Activated gamma-delta T cell treated with anti-CD3 and anti-CD28 coated beads, Interleukin-2, amount 50 U/mL, for 16 hours (primary cell): ENCODE data around the gene CLCN2.

Experiments used
- DNase-seq: peaks from one replicate; pipeline ENCODE4 v3.0.0-alpha.2; 2020; ENCODE audit warnings: low read depth

The CLCN2 gene

DNA sequence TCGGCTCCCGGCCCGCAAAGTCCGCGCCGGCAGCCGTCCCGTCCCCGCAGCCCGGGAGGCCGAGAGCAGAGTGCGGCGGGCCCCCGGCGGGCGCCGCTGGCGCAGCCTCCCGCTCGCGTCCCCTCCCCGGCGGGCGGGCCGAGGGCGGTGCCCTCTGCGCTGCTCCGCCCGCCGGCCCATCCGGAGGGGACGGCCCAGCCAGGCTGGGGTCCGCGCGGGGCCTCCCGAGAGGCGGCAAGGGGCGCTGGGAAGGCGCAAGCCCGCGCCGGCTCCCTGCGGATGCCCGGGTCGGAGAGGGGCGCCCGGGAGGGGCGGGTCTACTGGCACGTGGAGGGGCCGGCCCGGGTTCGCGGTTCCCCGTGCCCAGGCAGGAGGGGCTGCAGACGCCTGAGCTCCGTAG lies at the start of gene CLCN2, which contains the start of gene POLR2H:
Gene CLCN2, minus strand, starts transcription at position 74 of the 400 bp plus-strand sequence. CDS start 126 bp downstream, outside the sequence.
Gene POLR2H, plus strand, starts transcription at position 179 of the 400 bp plus-strand sequence. CDS start 1,783 bp downstream, outside the sequence.
- DNase-seq, result no peak

DNA sequence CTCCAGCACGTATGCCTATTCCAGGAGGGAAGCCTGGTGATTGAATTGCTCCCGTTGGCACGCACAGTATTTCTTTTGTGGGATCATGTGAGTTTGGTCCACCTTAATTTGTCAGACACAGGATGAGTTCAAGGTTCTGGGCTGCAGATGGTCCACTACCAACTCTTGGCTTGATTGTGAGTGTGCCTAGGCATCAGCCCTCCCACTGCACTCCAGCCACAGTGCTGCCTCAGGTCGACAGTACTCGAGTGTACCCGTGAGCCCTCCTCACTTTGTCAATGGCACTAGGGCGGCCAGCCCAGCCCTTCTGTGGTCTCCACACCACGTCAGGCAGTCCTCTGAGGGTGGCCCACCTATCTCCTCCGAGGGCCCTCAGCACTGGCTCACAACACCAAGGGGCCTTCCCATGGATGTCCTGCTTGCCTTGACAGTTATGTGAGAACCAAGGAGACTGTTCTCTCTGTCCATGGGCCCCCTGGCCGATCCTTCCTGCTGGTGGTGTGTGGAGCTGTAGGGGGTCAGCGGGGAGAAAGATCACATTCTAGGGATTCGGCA lies 48.6 kb upstream of the CLCN2 start:
- DNase-seq, result no peak

GRCh38 chr3:184409331-184409926 lies 48.0 kb upstream of the CLCN2 start:
- DNase-seq, result no peak

GRCh38 chr3:184405075-184406030 lies 43.9 kb upstream of the CLCN2 start:
- DNase-seq, result no peak

- no peak for DNase-seq
These were observed 38.0 kb upstream of the CLCN2 start for GRCh38 chr3:184399410-184399809.

DNA sequence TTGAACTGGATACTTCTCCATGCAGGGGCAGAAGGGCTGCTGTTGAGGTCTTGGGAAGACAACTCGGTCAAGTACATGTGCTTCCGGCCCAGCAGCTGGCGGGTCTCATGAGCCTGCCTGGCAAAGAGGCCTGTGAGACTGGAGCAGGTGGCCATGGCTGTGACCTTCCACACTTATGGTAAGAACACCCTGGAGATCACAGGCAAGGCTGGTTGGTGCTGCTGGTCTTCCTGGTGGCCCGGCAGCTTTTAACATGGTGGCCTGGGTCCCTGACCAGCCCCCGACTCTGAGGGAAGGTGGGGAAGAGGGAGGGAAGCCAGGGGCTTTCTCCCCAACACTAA lies 33.9 kb upstream of the CLCN2 start:
- DNase-seq, result no peak

GRCh38 chr3:184391266-184391665 lies 29.9 kb upstream of the CLCN2 start:
- DNase-seq, result no peak

GRCh38 chr3:184389935-184390528 lies 28.6 kb upstream of the CLCN2 start:
- no peak for DNase-seq

DNA sequence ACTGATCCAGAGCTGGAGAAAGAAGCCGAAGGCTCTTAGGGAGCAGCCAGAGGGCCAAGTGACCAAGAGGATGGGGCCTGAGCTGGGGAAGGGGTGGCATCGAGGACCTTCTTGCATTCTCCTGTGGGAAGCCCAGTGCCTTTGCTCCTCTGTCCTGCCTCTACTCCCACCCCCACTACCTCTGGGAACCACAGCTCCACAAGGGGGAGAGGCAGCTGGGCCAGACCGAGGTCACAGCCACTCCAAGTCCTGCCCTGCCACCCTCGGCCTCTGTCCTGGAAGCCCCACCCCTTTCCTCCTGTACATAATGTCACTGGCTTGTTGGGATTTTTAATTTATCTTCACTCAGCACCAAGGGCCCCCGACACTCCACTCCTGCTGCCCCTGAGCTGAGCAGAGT lies 28.0 kb upstream of the CLCN2 start:
- no peak for DNase-seq

DNA sequence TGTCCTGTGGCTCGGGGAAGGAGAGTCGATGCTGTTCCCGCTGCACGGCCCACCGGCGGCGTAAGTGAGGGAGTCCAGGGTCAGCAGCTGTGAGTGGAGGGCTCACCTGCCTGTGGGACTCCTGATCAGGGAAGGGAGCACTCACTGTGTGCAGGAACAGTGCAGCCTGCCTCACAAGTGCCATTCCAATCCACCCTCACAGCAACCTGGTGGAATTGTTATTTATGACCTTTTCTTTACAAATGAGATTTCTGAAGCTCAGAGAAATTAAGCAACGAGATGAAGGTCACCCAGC lies 27.5 kb upstream of the CLCN2 start:
- DNase-seq, result no peak

GRCh38 chr3:184388164-184388935 lies 26.9 kb upstream of the CLCN2 start:
- DNase-seq, result no peak

DNA sequence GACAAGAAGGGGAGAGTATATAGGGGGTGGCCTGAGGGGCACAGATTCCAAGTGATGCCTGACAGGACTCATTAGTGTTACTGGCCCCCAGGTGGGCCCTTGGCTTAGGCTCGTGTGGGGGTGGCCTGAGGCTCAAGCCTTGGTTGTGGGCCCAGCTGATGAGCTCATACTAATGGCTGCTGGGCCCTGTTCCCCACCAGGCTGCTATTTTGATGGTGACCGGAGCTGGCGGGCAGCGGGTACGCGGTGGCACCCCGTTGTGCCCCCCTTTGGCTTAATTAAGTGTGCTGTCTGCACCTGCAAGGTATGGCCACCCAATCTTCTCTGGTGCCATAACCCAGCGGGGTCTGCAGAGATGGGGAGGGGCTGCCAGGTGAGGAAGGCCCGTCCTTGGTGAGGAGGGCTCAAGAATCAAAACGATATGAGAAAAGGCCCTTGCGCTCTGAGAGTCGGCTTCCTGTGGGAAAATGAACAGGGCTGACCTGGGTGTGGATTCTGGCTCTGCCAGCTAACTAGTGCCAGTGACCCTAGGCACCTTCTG lies 25.8 kb upstream of the CLCN2 start:
- DNase-seq, result no peak

DNA sequence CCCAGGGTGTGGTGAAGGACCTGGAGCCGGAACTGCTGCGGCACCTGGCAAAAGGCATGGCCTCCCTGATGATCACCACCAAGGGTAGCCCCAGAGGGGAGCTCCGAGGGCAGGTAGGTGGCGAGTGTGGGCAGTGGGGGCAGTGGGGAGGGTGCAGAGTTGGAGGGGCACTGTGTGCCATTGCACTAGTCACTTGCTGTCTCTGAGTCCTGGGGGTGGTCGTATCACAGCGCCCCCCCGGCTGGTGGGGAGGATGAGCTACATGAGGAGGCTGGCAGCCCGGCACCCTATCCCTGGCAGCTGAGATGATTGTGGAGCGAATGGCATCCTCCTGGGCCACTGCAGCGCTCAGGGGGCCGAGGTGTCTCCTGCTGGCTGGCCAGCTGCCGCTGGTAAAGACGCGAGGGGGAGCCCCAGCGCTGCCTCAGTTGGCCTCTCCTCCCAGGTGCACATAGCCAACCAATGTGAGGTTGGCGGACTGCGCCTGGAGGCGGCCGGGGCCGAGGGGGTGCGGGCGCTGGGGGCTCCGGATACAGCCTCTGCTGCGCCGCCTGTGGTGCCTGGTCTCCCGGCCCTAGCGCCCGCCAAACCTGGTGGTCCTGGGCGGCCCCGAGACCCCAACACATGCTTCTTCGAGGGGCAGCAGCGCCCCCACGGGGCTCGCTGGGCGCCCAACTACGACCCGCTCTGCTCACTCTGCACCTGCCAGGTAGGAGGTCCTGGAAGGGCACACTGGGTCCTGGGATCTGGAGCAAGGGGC lies 24.8 kb upstream of the CLCN2 start:
- no peak for DNase-seq

DNA sequence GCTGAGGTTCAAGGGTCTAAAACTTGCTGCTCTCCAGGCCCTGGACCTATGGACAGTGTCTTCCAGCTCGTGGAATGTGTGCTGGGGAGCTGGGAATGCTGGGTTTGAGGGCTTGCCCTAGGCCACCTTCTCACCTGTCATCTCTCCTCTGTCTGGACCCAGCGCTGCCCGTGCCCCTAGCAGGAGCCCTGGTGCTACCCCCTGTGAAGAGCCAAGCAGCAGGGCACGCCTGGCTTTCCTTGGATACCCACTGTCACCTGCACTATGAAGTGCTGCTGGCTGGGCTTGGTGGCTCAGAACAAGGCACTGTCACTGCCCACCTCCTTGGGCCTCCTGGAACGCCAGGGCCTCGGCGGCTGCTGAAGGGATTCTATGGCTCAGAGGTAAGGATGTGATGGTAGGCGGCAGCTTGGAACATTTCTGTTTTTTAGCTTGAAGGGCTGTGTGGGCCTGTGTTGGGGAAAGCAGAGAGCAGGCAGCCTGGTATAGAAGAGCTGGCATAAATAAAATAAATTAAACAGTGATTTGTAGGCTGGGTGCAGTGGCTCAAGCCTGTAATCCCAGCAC lies 23.5 kb upstream of the CLCN2 start:
- no peak for DNase-seq

GRCh38 chr3:184384342-184384741 lies 22.9 kb upstream of the CLCN2 start:
- DNase-seq, result no peak

DNA sequence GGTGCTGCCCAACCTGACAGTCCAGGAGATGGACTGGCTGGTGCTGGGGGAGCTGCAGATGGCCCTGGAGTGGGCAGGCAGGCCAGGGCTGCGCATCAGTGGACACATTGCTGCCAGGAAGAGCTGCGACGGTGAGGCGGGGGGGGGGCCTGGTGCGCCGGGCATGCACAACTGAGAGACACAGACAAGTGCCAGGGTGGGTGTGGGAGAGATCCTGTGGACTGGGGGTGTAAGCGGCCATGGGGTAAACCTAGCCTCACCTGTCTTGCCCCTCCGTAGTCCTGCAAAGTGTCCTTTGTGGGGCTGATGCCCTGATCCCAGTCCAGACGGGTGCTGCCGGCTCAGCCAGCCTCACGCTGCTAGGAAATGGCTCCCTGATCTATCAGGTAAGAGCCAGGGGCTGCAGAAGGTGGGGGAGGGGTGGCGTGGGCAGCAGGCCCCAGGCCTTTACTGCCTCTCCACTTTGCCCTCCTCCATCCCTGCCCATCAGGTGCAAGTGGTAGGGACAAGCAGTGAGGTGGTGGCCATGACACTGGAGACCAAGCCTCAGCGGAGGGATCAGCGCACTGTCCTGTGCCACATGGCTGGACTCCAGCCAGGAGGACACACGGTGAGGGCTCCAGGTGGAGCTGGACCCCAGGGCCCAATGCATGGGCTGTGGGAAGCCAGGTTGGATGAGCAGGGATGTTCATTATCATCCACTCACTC lies 21.8 kb upstream of the CLCN2 start:
- no peak for DNase-seq

- no peak for DNase-seq
These were observed 21.1 kb upstream of the CLCN2 start for GRCh38 chr3:184382326-184383032.

DNA sequence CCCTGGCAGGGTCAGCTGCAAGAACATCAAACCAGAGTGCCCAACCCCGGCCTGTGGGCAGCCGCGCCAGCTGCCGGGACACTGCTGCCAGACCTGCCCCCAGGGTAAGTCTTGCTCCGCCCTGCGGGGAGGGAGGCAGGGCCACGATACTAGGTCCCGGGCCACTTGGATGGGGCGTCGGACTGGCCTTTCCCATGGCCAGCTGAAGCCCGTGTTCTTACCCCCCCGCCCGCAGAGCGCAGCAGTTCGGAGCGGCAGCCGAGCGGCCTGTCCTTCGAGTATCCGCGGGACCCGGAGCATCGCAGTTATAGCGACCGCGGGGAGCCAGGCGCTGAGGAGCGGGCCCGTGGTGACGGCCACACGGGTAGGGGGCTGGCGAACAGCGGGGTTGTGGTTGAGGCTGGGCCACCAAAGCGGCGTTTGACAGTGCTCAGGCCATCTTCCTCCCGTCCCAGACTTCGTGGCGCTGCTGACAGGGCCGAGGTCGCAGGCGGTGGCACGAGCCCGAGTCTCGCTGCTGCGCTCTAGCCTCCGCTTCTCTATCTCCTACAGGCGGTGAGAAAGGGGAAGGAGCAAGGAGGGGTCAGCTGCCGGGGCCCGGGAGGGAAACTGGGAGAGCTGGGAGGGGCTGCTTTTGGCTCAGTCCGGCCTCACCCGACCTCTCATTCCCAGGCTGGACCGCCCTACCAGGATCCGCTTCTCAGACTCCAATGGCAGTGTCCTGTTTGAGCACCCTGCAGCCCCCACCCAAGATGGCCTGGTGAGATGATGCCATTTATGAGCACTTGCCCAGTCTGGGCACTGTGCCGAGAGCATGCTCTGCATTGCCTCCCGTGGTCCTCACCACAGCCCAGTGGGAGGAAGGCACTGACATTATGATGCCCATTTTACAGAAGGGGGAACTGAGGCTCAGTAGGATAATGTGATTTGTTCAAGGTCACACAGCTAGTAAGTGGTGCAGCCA lies 20.1 kb upstream of the CLCN2 start:
- no peak for DNase-seq
